ENCODE measurements around the gene IL1RN. TPM values are rescaled to one million over a fixed set of nuclear protein-coding genes. Genes with fewer than 3 reads are reported as not detected.

IL1RN gene
- total RNA-seq, 1 donor from 2014 or later, result not detected

- DNase-seq (ENCODE audit: extremely low spot score, unreplicated experiment), result no peak
These were observed 14.5 kb upstream of the IL1RN start for GRCh38 chr2:113112871-113113270.

GRCh38 chr2:113113807-113114206 lies 13.6 kb upstream of the IL1RN start:
- Mint-ChIP-seq H3K4me3 (ENCODE audit: unreplicated experiment) (no peak overlapping the region), H3K36me3 (ENCODE audit: unreplicated experiment) (no peaks in the 10 kb centered on the region), H3K27me3 (ENCODE audit: unreplicated experiment) (peaks cover 24% of the 10 kb centered on the region), H3K27ac (ENCODE audit: unreplicated experiment) (no peak overlapping the region), H3K4me1 (ENCODE audit: unreplicated experiment) (no peaks in the 10 kb centered on the region), H3K9me3 (ENCODE audit: unreplicated experiment) (no peaks in the 10 kb centered on the region)
- no peak for DNase-seq (ENCODE audit: extremely low spot score, unreplicated experiment)
- no peak for TF ChIP-seq CTCF (IDR thresholded peaks at IDR 0.05)

More at GRCh38 chr2:113112871-113113270, 14.5 kb upstream of the IL1RN start:
- Mint-ChIP-seq H3K9me3 (ENCODE audit: unreplicated experiment) (no peaks in the 10 kb centered on the region), H3K4me3 (ENCODE audit: unreplicated experiment) (no peak overlapping the region), H3K36me3 (ENCODE audit: unreplicated experiment) (no peaks in the 10 kb centered on the region), H3K27me3 (ENCODE audit: unreplicated experiment) (peaks cover 25% of the 10 kb centered on the region), H3K27ac (ENCODE audit: unreplicated experiment) (no peak overlapping the region), H3K4me1 (ENCODE audit: unreplicated experiment) (no peaks in the 10 kb centered on the region)
- TF ChIP-seq CTCF (IDR thresholded peaks at IDR 0.05), result no peak

- H3K4me1 Mint-ChIP-seq (ENCODE audit: unreplicated experiment), result no peaks in the 10 kb centered on the region
- TF ChIP-seq CTCF (IDR thresholded peaks at IDR 0.05), result no peak
- H3K27me3 Mint-ChIP-seq (ENCODE audit: unreplicated experiment), result peaks cover 26% of the 10 kb centered on the region
- H3K9me3 Mint-ChIP-seq (ENCODE audit: unreplicated experiment), result no peaks in the 10 kb centered on the region
- peak; percentile 42 for DNase-seq (ENCODE audit: extremely low spot score, unreplicated experiment)
- H3K4me3 Mint-ChIP-seq (ENCODE audit: unreplicated experiment), result no peak overlapping the region
- H3K27ac Mint-ChIP-seq (ENCODE audit: unreplicated experiment), result no peak overlapping the region
- H3K36me3 Mint-ChIP-seq (ENCODE audit: unreplicated experiment), result no peaks in the 10 kb centered on the region
These were observed 13.0 kb upstream of the IL1RN start for GRCh38 chr2:113114224-113114945.

GRCh38 chr2:113114996-113115395 lies 12.4 kb upstream of the IL1RN start:
- Mint-ChIP-seq H3K9me3 (ENCODE audit: unreplicated experiment) (no peaks in the 10 kb centered on the region), H3K27me3 (ENCODE audit: unreplicated experiment) (peaks cover 26% of the 10 kb centered on the region), H3K4me1 (ENCODE audit: unreplicated experiment) (no peaks in the 10 kb centered on the region), H3K4me3 (ENCODE audit: unreplicated experiment) (no peak overlapping the region), H3K27ac (ENCODE audit: unreplicated experiment) (no peak overlapping the region), H3K36me3 (ENCODE audit: unreplicated experiment) (no peaks in the 10 kb centered on the region)
- no peak for TF ChIP-seq CTCF (IDR thresholded peaks at IDR 0.05)
- DNase-seq (ENCODE audit: extremely low spot score, unreplicated experiment), result peak; percentile 51

- no peaks in the 10 kb centered on the region for H3K9me3 Mint-ChIP-seq (ENCODE audit: unreplicated experiment)
- no peak overlapping the region for H3K4me3 Mint-ChIP-seq (ENCODE audit: unreplicated experiment)
- no peaks in the 10 kb centered on the region for H3K36me3 Mint-ChIP-seq (ENCODE audit: unreplicated experiment)
- DNase-seq (ENCODE audit: extremely low spot score, unreplicated experiment), result no peak
- no peak for TF ChIP-seq CTCF (IDR thresholded peaks at IDR 0.05)
- H3K27me3 Mint-ChIP-seq (ENCODE audit: unreplicated experiment), result peaks cover 31% of the 10 kb centered on the region
- H3K27ac Mint-ChIP-seq (ENCODE audit: unreplicated experiment), result no peak overlapping the region
- H3K4me1 Mint-ChIP-seq (ENCODE audit: unreplicated experiment), result no peaks in the 10 kb centered on the region
These were observed 11.1 kb upstream of the IL1RN start for GRCh38 chr2:113116100-113116958.

All from osteocyte (in vitro differentiated cells).